ENCODE measurements around the gene FAM24A. TPM values are rescaled to one million over a fixed set of nuclear protein-coding genes. Genes with fewer than 3 reads are reported as not detected.
A peak's percentile ranks its signal among the peaks of the same experiment; 100 is the strongest.
"Not testable (repeated sequence)": the region's sequence is repeated elsewhere in the genome, so short reads cannot be mapped to it uniquely, and the experiment has no call there.

The FAM24A gene, protein sequence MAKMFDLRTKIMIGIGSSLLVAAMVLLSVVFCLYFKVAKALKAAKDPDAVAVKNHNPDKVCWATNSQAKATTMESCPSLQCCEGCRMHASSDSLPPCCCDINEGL
- not detected for total RNA-seq

DNA sequence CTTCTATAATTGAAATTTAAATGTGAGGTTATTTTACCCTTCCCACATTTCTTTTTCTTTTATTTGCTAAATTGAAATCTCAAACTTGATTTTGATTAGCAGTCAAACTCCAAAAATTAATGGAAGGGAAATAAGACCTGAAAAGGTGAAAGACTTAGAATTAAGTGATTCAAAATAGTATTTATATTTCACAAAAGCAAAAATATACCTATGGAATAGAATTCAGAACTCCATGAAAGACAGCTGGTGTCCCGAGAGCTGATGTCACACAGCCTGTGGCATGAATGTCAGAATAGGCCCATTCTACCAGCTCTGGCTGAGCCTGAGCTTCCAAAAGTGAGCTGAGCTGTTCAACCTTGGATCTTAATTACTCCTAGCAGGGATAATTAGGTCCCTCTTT is at the start of gene FAM24A:
FAM24A (plus strand) TSS at position 301 of the 400 bp plus-strand sequence. CDS start 1,025 bp downstream, outside the sequence.
- H3K36me3 Mint-ChIP-seq (ENCODE audit: low read depth) = no peaks in the 10 kb centered on the region
- CTCF ChIA-PET = no interaction called here
- POLR2A ChIA-PET = interaction anchor here (1.5 kb wide), 1 partner anchor 34 kb away, joined by 3 read pairs; no protein-coding TSS in a partner anchor

GRCh38 chr10:122861711-122862161 is 48.7 kb upstream of the FAM24A start:
- H3K4me1 Mint-ChIP-seq = peaks cover 3% of the 10 kb centered on the region
- H3K9me3 Mint-ChIP-seq = peaks cover 2% of the 10 kb centered on the region
- H3K36me3 Mint-ChIP-seq (ENCODE audit: low read depth) = peaks cover 18% of the 10 kb centered on the region
- no peak overlapping the region for H3K4me3 Mint-ChIP-seq
- H3K27ac Mint-ChIP-seq = no peak overlapping the region
- DNase-seq = no peak
- CTCF ChIA-PET = no interaction called here
- POLR2A ChIA-PET = no interaction called here
- no peaks in the 10 kb centered on the region for H3K27me3 Mint-ChIP-seq

More for the DNA sequence above, at the start of gene FAM24A:
- no peak within 1 kb of the TSS for H3K4me3 Mint-ChIP-seq
- no peak for DNase-seq
- no peaks in the 10 kb centered on the region for H3K4me1 Mint-ChIP-seq
- H3K9me3 Mint-ChIP-seq = no peaks in the 10 kb centered on the region
- H3K27ac Mint-ChIP-seq = no peak within 1 kb of the TSS
- peaks cover 3% of the 10 kb centered on the region for H3K27me3 Mint-ChIP-seq

DNA sequence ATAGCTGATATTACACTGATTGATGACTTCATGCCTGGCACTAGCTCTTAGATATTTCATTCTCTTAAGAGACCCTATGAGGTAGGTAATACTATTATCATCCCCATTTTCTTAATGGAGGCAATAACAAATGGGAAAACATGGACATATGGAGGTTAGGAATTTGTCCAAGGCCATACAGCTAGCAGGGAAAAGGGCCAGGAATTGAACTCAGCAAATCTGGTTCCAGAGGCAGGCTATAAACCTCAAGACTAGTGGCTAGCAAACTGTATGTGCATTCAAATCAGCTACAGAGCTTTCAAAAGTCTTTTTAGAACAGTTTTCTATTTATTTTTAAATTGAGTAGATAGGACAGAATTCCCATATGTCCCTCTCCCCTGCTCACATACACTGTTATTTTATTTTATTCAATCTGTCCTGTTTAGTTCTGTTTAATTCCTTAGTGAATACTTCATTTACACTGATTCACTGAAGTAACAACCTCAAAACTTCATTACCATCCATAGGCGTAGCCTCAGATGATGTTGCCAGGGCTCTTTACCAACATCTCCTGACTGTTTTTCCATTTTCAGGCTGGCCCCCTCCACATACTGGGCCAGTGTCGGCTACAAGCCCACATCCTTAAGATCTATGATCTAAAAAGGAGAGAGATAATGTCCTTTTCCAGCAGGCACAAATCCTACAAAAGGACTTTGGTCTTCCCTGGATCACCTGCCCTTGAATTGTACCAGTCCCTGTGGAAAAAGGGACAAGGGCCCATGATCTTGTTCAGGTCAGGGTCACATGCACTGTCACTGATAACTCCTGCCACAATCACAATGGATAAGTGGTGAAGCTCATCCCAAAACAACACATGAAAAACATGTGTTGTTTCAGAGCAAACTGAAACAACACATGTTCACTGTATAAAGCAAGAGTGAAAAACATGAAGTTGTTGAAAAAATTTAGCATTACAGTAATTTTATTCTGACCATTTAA is 46.9 kb upstream of the FAM24A start:
- no peak overlapping the region for H3K4me3 Mint-ChIP-seq
- ChIA-PET POLR2A (interaction anchor here (0.6 kb wide), 1 partner anchor 27 kb away, joined by 4 read pairs; no protein-coding TSS in a partner anchor), CTCF (no interaction called here)
- peaks cover 7% of the 10 kb centered on the region for H3K4me1 Mint-ChIP-seq
- DNase-seq = no peak
- H3K27me3 Mint-ChIP-seq = no peaks in the 10 kb centered on the region
- peaks cover 30% of the 10 kb centered on the region for H3K36me3 Mint-ChIP-seq (ENCODE audit: low read depth)
- peaks cover 8% of the 10 kb centered on the region for H3K9me3 Mint-ChIP-seq
- no peak overlapping the region for H3K27ac Mint-ChIP-seq

DNA sequence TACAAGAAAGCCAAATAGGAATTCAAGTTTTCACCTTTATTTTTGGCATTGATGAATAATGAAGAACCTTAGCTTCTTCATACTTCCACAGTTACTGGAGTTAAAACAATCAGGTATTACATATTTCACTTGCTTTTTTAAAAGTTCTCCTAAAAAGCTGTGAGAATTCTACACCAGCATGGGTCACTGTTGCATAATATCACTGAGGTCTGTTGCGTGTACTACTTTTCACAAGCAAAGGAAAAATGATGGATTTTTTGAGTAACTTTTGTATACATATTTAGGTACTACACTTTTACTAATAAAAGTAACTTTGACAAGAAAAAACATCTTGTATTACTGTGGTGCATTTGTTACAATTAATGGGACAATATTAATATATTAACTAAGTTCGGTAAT is 46.2 kb upstream of the FAM24A start:
- POLR2A ChIA-PET = no interaction called here
- H3K36me3 Mint-ChIP-seq (ENCODE audit: low read depth) = peaks cover 28% of the 10 kb centered on the region

DNA sequence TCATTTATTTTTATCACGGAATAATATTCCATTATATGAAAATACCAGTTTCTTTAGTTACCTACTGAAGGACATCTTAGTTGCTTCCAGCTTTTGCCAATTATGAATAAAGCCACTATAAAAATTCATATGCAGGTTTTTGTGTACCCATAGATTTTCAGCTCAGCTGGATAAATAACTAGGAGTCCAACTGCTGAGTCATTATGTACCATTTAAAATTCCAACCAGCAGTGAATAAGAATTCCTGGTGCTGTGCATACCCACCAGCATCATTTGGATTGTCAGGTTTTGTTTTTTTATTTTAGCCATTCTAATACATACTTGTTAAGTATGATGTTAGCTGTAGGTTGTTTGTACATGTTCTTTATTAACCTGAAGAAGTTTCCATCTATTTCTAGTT is 45.5 kb upstream of the FAM24A start:
- Mint-ChIP-seq H3K4me3 (no peak overlapping the region), H3K27me3 (no peaks in the 10 kb centered on the region), H3K27ac (no peak overlapping the region), H3K36me3 (ENCODE audit: low read depth) (peaks cover 27% of the 10 kb centered on the region), H3K4me1 (peaks cover 7% of the 10 kb centered on the region), H3K9me3 (peaks cover 10% of the 10 kb centered on the region)
- no peak for DNase-seq
- ChIA-PET POLR2A (no interaction called here), CTCF (no interaction called here)

More for the DNA sequence above, 46.2 kb upstream of the FAM24A start:
- DNase-seq = no peak
- peaks cover 7% of the 10 kb centered on the region for H3K4me1 Mint-ChIP-seq
- H3K4me3 Mint-ChIP-seq = no peak overlapping the region
- peaks cover 9% of the 10 kb centered on the region for H3K9me3 Mint-ChIP-seq
- H3K27me3 Mint-ChIP-seq = no peaks in the 10 kb centered on the region
- no peak overlapping the region for H3K27ac Mint-ChIP-seq
- CTCF ChIA-PET = no interaction called here

DNA sequence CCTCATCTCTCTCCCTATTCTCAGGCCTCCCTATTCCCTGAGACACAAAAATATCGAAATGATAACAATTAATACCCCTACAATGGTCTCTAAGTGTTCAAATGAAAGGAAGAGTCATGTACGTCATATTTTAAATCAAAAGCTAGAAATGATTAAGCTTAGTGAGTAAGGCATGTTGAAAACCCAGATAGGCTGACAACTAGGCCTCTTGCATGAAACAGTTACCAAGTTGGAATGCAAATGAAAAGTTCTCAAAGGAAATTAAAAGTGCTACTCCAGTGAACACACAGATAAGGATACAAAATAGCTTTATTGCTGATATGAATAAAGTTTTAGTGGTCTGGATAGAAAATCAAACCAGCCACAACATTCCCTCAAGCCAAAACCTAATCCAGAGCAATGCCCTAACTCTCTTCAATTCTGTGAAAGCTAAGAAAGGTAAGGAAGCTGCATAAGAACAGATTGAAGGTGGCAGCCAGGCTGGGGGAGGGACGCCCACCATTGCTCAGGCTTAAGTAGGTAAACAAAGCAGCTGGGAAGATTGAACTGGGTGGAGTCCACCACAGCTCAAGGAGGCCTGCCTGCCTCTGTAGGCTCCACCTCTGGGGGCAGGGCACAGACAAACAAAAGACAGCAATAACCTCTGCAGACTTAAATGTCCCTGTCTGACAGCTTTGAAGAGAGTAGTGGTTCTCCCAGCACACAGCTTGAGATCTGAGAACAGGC is 43.5 kb upstream of the FAM24A start:
- H3K4me1 Mint-ChIP-seq, POLR2A ChIA-PET, H3K27me3 Mint-ChIP-seq, CTCF ChIA-PET, H3K27ac Mint-ChIP-seq, DNase-seq, H3K4me3 Mint-ChIP-seq: not testable (repeated sequence)
- H3K9me3 Mint-ChIP-seq = peaks cover 13% of the 10 kb centered on the region
- peaks cover 32% of the 10 kb centered on the region for H3K36me3 Mint-ChIP-seq (ENCODE audit: low read depth)

DNA sequence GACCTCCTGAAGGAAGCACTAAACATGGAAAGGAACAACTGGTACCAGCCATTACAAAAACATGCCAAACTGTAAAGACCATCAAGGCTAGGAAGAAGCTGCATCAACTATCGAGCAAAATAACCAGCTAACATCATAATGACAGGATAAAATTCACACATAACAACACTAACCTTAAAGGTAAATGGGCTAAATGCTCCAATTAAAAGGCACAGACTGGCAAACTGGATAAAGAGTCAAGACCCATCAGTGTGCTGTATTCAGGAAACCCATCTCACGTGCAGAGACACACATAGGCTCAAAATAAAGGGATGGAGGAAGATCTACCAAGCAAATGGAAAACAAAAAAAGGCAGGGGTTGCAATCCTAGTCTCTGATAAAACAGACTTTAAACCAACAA is 41.6 kb upstream of the FAM24A start:
- H3K4me3 Mint-ChIP-seq, H3K27me3 Mint-ChIP-seq, H3K4me1 Mint-ChIP-seq, DNase-seq, H3K27ac Mint-ChIP-seq, CTCF ChIA-PET, POLR2A ChIA-PET: not testable (repeated sequence)
- Mint-ChIP-seq H3K36me3 (ENCODE audit: low read depth) (peaks cover 35% of the 10 kb centered on the region), H3K9me3 (peaks cover 15% of the 10 kb centered on the region)

- H3K27me3 Mint-ChIP-seq, H3K4me1 Mint-ChIP-seq, H3K4me3 Mint-ChIP-seq, POLR2A ChIA-PET, CTCF ChIA-PET, H3K27ac Mint-ChIP-seq, DNase-seq: not testable (repeated sequence)
- peaks cover 15% of the 10 kb centered on the region for H3K9me3 Mint-ChIP-seq
- peaks cover 49% of the 10 kb centered on the region for H3K36me3 Mint-ChIP-seq (ENCODE audit: low read depth)
Observed at GRCh38 chr10:122871947-122872346, 38.5 kb upstream of the FAM24A start.

DNA sequence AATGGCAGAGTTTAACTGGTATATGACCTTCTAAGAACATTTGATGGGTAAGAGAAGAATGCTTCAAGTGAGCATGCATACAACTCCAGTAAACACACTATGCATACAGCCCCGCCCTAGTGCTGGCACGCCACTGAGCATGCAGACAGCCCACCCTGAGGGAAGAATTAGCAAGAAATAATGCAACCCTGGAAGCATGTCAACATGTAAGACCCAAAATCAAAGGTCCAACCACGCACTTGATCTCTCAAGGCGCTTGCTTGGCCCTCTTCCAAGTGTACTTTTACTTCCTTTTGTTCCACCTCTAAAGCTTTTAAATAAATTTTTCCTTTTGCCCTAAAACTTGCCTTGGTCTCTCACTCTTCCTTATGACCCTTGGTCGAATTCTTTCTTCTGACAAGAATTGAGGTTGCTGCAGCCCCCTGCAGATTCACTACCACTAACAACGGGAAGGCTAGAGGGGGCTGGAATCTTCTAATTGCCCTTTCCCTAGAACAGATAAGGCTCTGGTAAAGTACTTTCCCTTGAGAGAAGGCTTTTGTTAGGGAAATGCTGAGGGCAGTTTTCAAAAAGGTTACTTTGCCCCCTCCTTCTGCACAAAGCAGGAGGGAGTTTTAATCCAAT is 34.5 kb upstream of the FAM24A start:
- ChIA-PET CTCF (no interaction called here), POLR2A (interaction anchor here (1.1 kb wide), 1 partner anchor 35 kb away, joined by 3 read pairs; the partner anchor contains the start of gene FAM24A)
- Mint-ChIP-seq H3K4me3 (no peak overlapping the region), H3K27me3 (no peaks in the 10 kb centered on the region), H3K9me3 (peaks cover 8% of the 10 kb centered on the region), H3K4me1 (peaks cover 42% of the 10 kb centered on the region), H3K27ac (no peak overlapping the region), H3K36me3 (ENCODE audit: low read depth) (peaks cover 49% of the 10 kb centered on the region)
- DNase-seq = no peak

DNA sequence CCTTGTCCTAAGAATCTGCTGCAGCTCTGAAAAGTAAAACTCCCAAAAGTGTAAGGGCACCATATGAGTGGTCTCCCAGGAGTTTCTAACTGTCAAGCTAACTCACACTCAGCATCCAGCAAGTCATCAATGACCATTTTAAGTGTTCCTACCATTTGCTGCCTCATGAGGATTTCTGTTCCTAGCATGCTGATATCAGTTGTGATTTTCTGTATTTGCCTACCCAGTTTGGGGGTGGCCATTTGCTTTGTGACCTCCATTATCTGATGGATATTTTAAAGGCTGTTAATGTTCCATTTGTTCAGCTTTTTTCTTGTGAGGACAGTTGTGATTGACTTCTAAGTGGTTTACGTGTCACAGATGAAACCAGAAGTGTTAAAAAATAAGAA is 33.9 kb upstream of the FAM24A start:
- CTCF ChIA-PET = no interaction called here
- no peaks in the 10 kb centered on the region for H3K27me3 Mint-ChIP-seq

DNA sequence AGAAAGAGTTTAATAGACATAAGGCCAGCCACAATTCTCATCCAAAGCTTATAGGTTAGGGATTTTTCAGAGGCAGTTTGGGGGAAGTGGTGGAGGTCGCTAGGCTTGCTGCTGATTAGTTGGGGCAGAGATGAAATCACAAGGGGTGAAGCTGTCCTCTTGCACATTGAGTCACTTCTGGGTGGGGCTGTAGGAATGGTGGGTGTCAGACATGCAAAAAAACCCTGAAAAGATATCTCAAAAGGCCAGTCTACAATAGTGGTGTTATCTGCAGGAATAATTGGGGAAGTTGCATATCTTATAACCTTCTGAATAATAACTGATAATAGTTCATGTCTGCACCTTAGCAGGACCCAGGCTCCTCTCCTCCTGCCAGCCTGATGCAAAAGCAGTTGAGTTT is 33.1 kb upstream of the FAM24A start:
- CTCF ChIA-PET = interaction anchor here (0.9 kb wide), 1 partner anchor 103 kb away, joined by 3 read pairs; the partner anchor contains the start of gene PSTK
- POLR2A ChIA-PET = interaction anchor here (0.6 to 1.1 kb wide), 2 partner anchors 34 to 76 kb away, joined by 3 read pairs; partner anchors contain the start of gene FAM24A
- no peaks in the 10 kb centered on the region for H3K27me3 Mint-ChIP-seq
- H3K4me1 Mint-ChIP-seq = peaks cover 45% of the 10 kb centered on the region
- no peak overlapping the region for H3K27ac Mint-ChIP-seq
- peaks cover 45% of the 10 kb centered on the region for H3K36me3 Mint-ChIP-seq (ENCODE audit: low read depth)
- DNase-seq = no peak
- peaks cover 4% of the 10 kb centered on the region for H3K9me3 Mint-ChIP-seq
- peak overlapping the region; percentile 41 for H3K4me3 Mint-ChIP-seq

More for the DNA sequence above, 33.9 kb upstream of the FAM24A start:
- Mint-ChIP-seq H3K27ac (no peak overlapping the region), H3K9me3 (peaks cover 8% of the 10 kb centered on the region), H3K36me3 (ENCODE audit: low read depth) (peaks cover 49% of the 10 kb centered on the region), H3K4me1 (peaks cover 45% of the 10 kb centered on the region), H3K4me3 (no peak overlapping the region)
- POLR2A ChIA-PET = interaction anchor here (1.1 kb wide), 1 partner anchor 34 kb away, joined by 3 read pairs; the partner anchor contains the start of gene FAM24A
- DNase-seq = no peak

DNA sequence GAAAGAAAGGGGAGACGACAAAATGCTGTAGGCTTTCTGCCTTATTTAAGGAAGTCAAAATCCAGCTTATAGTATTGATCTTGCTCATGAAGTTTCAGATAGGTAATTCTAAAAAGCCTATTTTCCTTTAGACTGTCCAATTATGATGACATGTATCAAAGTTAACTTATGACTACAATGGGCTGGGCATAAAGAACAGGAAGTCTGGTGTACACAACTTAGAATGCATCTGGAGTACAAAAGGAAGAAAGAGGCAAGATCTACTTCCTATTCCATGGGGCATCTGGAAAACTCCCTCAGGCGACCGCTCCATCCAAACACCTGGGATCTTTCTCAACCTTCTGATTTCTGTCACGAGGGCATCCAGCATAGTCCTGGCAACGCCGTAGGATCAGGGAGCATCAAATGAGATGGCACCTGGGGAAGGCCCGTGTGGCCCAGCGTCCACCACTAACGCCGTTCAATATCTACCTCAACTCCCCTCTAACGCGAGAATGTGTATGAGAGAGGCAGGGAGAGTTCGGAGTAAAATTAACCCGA is 31.5 kb upstream of the FAM24A start:
- ChIA-PET POLR2A (interaction anchor here (0.6 to 1.4 kb wide), 3 partner anchors 27 to 375 kb away, joined by 4 to 5 read pairs (median 4); partner anchors contain the start of gene C10orf88), CTCF (no interaction called here)
- peak overlapping the region; percentile 77 for H3K27ac Mint-ChIP-seq
- peaks cover 4% of the 10 kb centered on the region for H3K9me3 Mint-ChIP-seq
- H3K4me1 Mint-ChIP-seq = peaks cover 51% of the 10 kb centered on the region
- no peaks in the 10 kb centered on the region for H3K27me3 Mint-ChIP-seq
- peak overlapping the region; percentile 86 for H3K4me3 Mint-ChIP-seq
- peak; percentile 24 for DNase-seq
- peaks cover 45% of the 10 kb centered on the region for H3K36me3 Mint-ChIP-seq (ENCODE audit: low read depth)
